SK-N-SH (cell line): Measurements from ENCODE around the gene EFTUD2. TPM values are rescaled to one million over a fixed set of nuclear protein-coding genes. Genes with fewer than 3 reads are reported as not detected.

Experiments
- CTCF ChIA-PET: fragments of 300-600, 350-600 bp; formaldehyde crosslinking; extraction: SDS; loops from one replicate; lab custom pipeline; 2021; lab: Yijun Ruan, JAX
- POLR2A ChIA-PET: fragments of 350-600 bp; sonication (Branson Sonifier 250); formaldehyde crosslinking; extraction: SDS; loops from one replicate; lab custom pipeline; 2020; ENCODE audit warnings: antibody characterized with exemption, inconsistent platforms; lab: Yijun Ruan, JAX
- DNase-seq: peaks from one replicate; pipeline ENCODE4 v3.0.0; 2012
- H2AFZ ChIP-seq: fragments of 200-600 bp; sonication (generic); 2 replicates; pipeline ENCODE4 v1.8.1; 2016; ENCODE audit warnings: antibody characterized with exemption, mild to moderate bottlenecking, low read depth
- H3F3A ChIP-seq: fragments of 200-600 bp; sonication (generic); replicated peaks from 2 replicates; pipeline ENCODE3; 2016; ENCODE audit warnings: antibody characterized with exemption, mild to moderate bottlenecking; ENCODE audit not compliant: insufficient read depth
- H3K27ac ChIP-seq, 2 experiments: fragments of 200-500 bp in 1 of 2; fragments of 200-600 bp in 1 of 2; sonication (Bioruptor generic) in 1 of 2; sonication (generic), shearing (Covaris generic) in 1 of 2; 2 replicates each; pipeline versions ENCODE4 v1.5.1 to v1.6.1; 2014 to 2016; ENCODE audit warnings: low read depth in 2 of 2, inconsistent platforms in 1 of 2, low read length in 1 of 2, mild to moderate bottlenecking in 1 of 2, mixed read lengths in 1 of 2
- H3K27me3 ChIP-seq: fragments of 200-600 bp; sonication (generic), shearing (Covaris generic); 2 replicates; pipeline ENCODE4 v1.6.1; 2016; ENCODE audit warnings: mixed run types; ENCODE audit not compliant: insufficient read depth
- H3K36me3 ChIP-seq, 2 experiments: fragments of 200-500 bp in 1 of 2; fragments of 200-600 bp in 1 of 2; sonication (Bioruptor generic) in 1 of 2; sonication (generic) in 1 of 2; replicated peaks in 1 of 2; 2 replicates each; pipeline versions ENCODE3 to v1.5.1; 2014 to 2016; ENCODE audit warnings: low read length in 1 of 2, mild to moderate bottlenecking in 1 of 2; ENCODE audit not compliant: insufficient read depth in 2 of 2, control insufficient read depth in 1 of 2
- H3K4me1 ChIP-seq, 2 experiments: fragments of 200-500 bp in 1 of 2; fragments of 200-600 bp in 1 of 2; sonication (Bioruptor generic) in 1 of 2; sonication (generic), shearing (Covaris generic) in 1 of 2; 2 replicates each; pipeline versions ENCODE4 v1.5.1 to v1.6.1; 2014 to 2016; ENCODE audit warnings: low read depth in 1 of 2, low read length in 1 of 2, mixed run types in 1 of 2; ENCODE audit not compliant: insufficient read depth in 2 of 2, control insufficient read depth in 1 of 2
- H3K4me2 ChIP-seq: fragments of 200-600 bp; sonication (generic), shearing (Covaris generic); 2 replicates; pipeline ENCODE4 v1.6.1; 2017; ENCODE audit warnings: mixed run types
- H3K4me3 ChIP-seq, 2 experiments: fragments of 200-500 bp in 1 of 2; fragments of 200-600 bp in 1 of 2; sonication (Bioruptor generic) in 1 of 2; sonication (generic), shearing (Covaris generic) in 1 of 2; 2 replicates each; pipeline versions ENCODE4 v1.5.1 to v1.8.1; 2014 to 2016; ENCODE audit warnings: low read depth in 2 of 2, inconsistent platforms in 1 of 2, low read length in 1 of 2, mild to moderate bottlenecking in 1 of 2, mixed read lengths in 1 of 2, moderate library complexity in 1 of 2
- H3K79me2 ChIP-seq: fragments of 200-600 bp; sonication (generic); 2 replicates; pipeline ENCODE4 v1.8.1; 2017; ENCODE audit warnings: mild to moderate bottlenecking; ENCODE audit not compliant: insufficient read depth
- H3K9ac ChIP-seq: fragments of 200-600 bp; sonication (generic); 2 replicates; pipeline ENCODE4 v1.6.1; 2017; ENCODE audit warnings: mixed run types
- H3K9me2 ChIP-seq: fragments of 200-600 bp; sonication (generic); 2 replicates; pipeline ENCODE4 v1.6.1; 2017; ENCODE audit warnings: mixed run types
- H3K9me3 ChIP-seq: fragments of 200-600 bp; sonication (generic); 2 replicates; pipeline ENCODE4 v1.6.1; 2017; ENCODE audit warnings: mixed run types, mild to moderate bottlenecking, moderate library complexity
- H4K20me1 ChIP-seq: fragments of 200-600 bp; sonication (generic); 2 replicates; pipeline ENCODE4 v1.6.1; 2017; ENCODE audit warnings: mild to moderate bottlenecking, mixed run types; ENCODE audit not compliant: insufficient read depth
- CTCF ChIP-seq: fragments of 200-600 bp; sonication (generic); IDR thresholded peaks from 2 replicates; pipeline ENCODE4 v1.6.1; 2017; ENCODE audit warnings: antibody characterized with exemption, mild to moderate bottlenecking, moderate library complexity
- ELF1 ChIP-seq: IDR thresholded peaks from 2 replicates; pipeline ENCODE4 v1.4.0; 2012
- FOXM1 ChIP-seq: IDR thresholded peaks from 2 replicates; pipeline ENCODE4 v1.4.0; 2012; ENCODE audit warnings: low read depth, mild to moderate bottlenecking
- GATA2 ChIP-seq: sonication (generic); formaldehyde crosslinking; IDR thresholded peaks from 2 replicates; pipeline ENCODE4 v1.5.0; 2020; ENCODE audit warnings: mild to moderate bottlenecking, missing genetic modification reagents
- NRF1 ChIP-seq: IDR thresholded peaks from 2 replicates; pipeline ENCODE4 v1.6.1; 2012; ENCODE audit warnings: low read depth, mild to moderate bottlenecking, low read length
- POLR2AphosphoS5 ChIP-seq: IDR thresholded peaks from 2 replicates; pipeline ENCODE4 v1.6.1; 2012; ENCODE audit warnings: low read depth, low read length
- REST ChIP-seq: IDR thresholded peaks from 2 replicates; pipeline ENCODE4 v1.6.1; 2012; ENCODE audit warnings: mild to moderate bottlenecking, low read depth, low read length, moderate library complexity
- RFX5 ChIP-seq: IDR thresholded peaks from 2 replicates; pipeline ENCODE4 v1.6.1; 2012; ENCODE audit warnings: mild to moderate bottlenecking, improper control_type of control experiment, low read length
- SIN3A ChIP-seq: IDR thresholded peaks from 2 replicates; pipeline ENCODE4 v1.6.1; 2012; ENCODE audit warnings: low read depth, mild to moderate bottlenecking, low read length, moderate library complexity, borderline replicate concordance
- TCF12 ChIP-seq: IDR thresholded peaks from 2 replicates; pipeline ENCODE4 v1.4.0; 2012
- USF1 ChIP-seq: IDR thresholded peaks from 2 replicates; pipeline ENCODE4 v1.4.0; 2012; ENCODE audit warnings: low read depth, borderline replicate concordance
- USF2 ChIP-seq: fragments of 150-350 bp; IDR thresholded peaks from 2 replicates; pipeline ENCODE4 v1.6.1; 2017; ENCODE audit warnings: antibody characterized with exemption, low read length, low read depth, borderline replicate concordance
- YY1 ChIP-seq: IDR thresholded peaks from 2 replicates; pipeline ENCODE4 v1.4.0; 2012; ENCODE audit warnings: low read depth, mild to moderate bottlenecking
- ZBTB33 ChIP-seq: IDR thresholded peaks from 2 replicates; pipeline ENCODE4 v1.4.0; 2012; ENCODE audit warnings: low read depth, borderline replicate concordance
- WGBS: methylation state at CpG from one replicate; pipeline ENCODE4 v1.1.6; 2017; ENCODE audit warnings: low lambda C conversion rate; 5-methylcytosine and 5-hydroxymethylcytosine counted together
- polyA plus RNA-seq, 3 experiments: library from polyadenylated mRNA; depleted of rRNA; stranded (reverse); fragments of >200 nt; gene quantifications; 2 replicates each; pipeline ENCODE4 v1.2.3, GENCODE V29; 2012

Gene EFTUD2
- polyA plus RNA-seq, 1 of the 3 experiments (the other 2 are of a cell fraction), result 82.9 TPM

- TF ChIP-seq ZBTB33, result no peak
- TF ChIP-seq POLR2AphosphoS5, result no peak
- 0 out of 2 replicates have a peak, but pooled peaks have one; percentile 6 for TF ChIP-seq CTCF
- TF ChIP-seq USF1, result no peak
- no peak for TF ChIP-seq FOXM1
- no peak for TF ChIP-seq NRF1
Measured at GRCh38 chr17:44906010-44906646, 6.9 kb upstream of the EFTUD2 start (continued).

GRCh38 chr17:44905006-44906000, 6.1 kb upstream of the EFTUD2 start:
- 87% methylated on average over 8 of the region's 9 CpGs for WGBS
- Histone ChIP-seq H3K27me3 (no peaks in the 10 kb centered on the region), H3K36me3 (no peaks in the 10 kb centered on the region), H3F3A (peaks cover 44% of the 10 kb centered on the region), H3K9me2 (no peaks in the 10 kb centered on the region), H3K9ac (peak overlapping the region; percentile 73), H3K9me3 (no peaks in the 10 kb centered on the region), H3K4me2 (peak overlapping the region; percentile 56), H2AFZ (no peak overlapping the region), H4K20me1 (no peaks in the 10 kb centered on the region), H3K79me2 (no peaks in the 10 kb centered on the region), H3K4me1 (peaks cover 7 to 49% of the 10 kb centered on the region in 2 experiments; a peak in 3 of 4 replicates), H3K27ac (peak overlapping the region; percentile 51 to 98; a peak in 3 of 4 replicates), H3K4me3 (no peak overlapping the region)
- ChIA-PET CTCF (interaction anchor here (1.0 to 3.0 kb wide), 5 partner anchors 12 to 126 kb away, joined by 3 to 10 read pairs (median 8); no protein-coding TSS in a partner anchor), POLR2A (no interaction called here)
- peak; percentile 20 for DNase-seq
- no peak for TF ChIP-seq SIN3A
- no peak for TF ChIP-seq USF2
- no peak for TF ChIP-seq ELF1
- TF ChIP-seq GATA2 (CRISPR knock-in tag), result no peak
- peak; percentile 55 for TF ChIP-seq TCF12
- TF ChIP-seq REST, result no peak
- no peak for TF ChIP-seq NRF1
- no peak for TF ChIP-seq RFX5
- no peak for TF ChIP-seq YY1
